GM08714 (cell line): Measurements from ENCODE around the gene ARSD.
"Not testable (repeated sequence)": the region's sequence is repeated elsewhere in the genome, so short reads cannot be mapped to it uniquely, and the experiment has no call there.

Experiments
- H3K4me3 ChIP-seq: fragments of 200-500 bp; sonication (Bioruptor generic); 2 replicates; pipeline ENCODE4 v1.5.1; 2014; ENCODE audit warnings: mild to moderate bottlenecking, low read length, inconsistent platforms
- ZNF274 ChIP-seq: IDR thresholded peaks from 2 replicates; pipeline ENCODE4 v1.6.1; 2012; ENCODE audit warnings: mild to moderate bottlenecking, low read depth, low read length

ARSD gene

DNA sequence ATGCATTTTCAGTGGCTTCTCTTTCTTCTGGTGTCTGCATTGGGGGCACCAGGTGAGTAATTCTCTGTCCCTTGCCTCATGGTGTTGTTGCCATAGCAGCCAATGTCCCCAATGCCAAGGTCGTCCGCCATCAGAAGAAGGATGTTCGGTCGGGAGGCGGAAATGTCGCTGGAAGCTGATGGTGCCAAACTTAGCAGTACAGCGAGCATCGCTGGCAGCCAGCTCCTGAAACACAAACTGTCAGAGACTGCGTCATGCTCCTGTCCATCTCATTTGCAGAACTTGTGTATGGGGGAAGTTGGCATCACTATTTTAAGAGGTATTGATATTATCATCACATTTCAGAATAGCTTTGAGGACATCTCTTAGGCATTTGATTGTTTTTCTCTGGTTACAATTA is 29.1 kb upstream of the ARSD start:
- TF ChIP-seq ZNF274, result no peak
- no peak overlapping the region for H3K4me3 ChIP-seq

DNA sequence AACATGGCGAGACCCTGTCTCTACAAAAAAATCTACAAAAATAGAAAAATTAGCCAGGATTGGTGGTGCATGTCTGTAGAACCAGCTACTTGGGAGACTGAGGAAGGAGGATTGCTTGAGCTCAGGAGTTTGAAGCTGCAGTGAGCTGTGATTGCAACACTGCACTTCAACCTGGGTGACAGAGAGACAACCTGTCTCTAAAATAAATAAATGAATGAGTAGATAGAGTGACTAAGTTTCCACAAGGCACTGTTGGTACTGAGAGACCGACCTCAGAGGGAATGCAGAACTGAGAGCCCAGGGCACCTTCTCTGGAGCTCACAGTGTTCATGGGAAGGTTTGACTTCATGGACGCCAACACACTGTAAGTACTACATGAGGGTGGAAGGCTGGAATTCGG is 26.7 kb upstream of the ARSD start:
- no peak for TF ChIP-seq ZNF274
- no peak overlapping the region for H3K4me3 ChIP-seq

DNA sequence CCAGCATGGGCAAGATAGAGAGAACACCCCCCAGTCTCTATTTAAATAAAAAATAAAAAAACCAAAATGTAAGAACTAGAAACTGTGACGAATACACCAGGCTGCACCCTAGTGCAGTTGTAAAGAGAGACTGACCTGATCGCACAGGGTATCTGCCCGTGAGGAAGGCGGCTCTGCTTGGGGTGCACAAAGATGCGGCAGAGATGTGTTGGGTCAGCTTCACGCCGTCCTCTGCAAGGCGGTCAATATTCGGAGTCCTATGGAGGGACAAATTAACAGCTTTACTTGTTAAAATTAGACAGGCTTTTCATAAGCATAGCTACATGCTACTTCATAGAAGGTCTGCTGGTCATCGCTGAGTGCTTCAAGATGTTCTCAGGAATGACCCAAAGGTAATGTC is 26.1 kb upstream of the ARSD start:
- TF ChIP-seq ZNF274, result no peak
- H3K4me3 ChIP-seq, result no peak overlapping the region

DNA sequence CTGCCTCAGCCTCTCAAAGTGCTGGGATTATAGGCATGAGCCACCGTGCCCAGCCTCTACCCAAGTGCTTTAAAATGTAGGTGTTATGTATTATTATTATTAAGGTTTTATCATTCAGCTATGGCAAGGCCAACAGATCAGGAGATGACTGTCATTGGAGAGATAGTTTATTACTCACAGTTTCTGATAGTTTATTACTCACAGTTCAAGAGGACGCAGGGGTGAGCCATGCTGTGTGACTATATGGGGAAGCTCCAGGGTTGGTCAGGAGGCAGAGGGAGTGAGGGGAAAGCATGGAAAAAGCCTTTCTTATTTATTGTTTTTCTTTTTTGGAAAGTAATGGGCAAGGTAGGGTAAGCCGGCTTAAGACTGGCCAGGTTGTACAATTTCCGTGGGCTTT is 25.4 kb upstream of the ARSD start:
- no peak for TF ChIP-seq ZNF274
- no peak overlapping the region for H3K4me3 ChIP-seq

DNA sequence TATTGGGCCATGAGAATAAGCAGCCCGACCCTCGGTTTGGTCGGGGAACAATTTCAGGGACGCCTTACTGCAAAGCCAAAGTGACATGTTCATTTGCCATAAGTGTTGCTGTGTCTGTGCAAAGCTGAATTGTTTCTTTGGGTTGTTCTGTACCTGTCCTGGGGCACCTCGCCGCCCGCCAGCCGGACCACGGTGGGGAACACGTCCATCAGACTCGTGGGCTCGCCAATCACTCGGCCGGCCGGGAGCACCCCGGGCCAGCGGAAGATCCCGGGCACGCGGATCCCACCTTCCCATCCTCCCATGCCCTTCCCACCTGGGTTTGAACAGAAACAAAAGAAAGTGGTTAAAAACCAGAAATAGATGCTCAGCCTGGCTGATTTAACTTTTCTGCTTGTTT is 8.8 kb upstream of the ARSD start:
- not testable (repeated sequence) for H3K4me3 ChIP-seq

- no peak overlapping the region for H3K4me3 ChIP-seq
- TF ChIP-seq ZNF274, result no peak
Observed at GRCh38 chrX:2934715-2935710, 5.9 kb upstream of the ARSD start.

GRCh38 chrX:2933125-2933900 is 4.2 kb upstream of the ARSD start:
- TF ChIP-seq ZNF274, result no peak
- no peak overlapping the region for H3K4me3 ChIP-seq

- H3K4me3 ChIP-seq, result no peak overlapping the region
- TF ChIP-seq ZNF274, result no peak
Observed at GRCh38 chrX:2931612-2932011, 2.5 kb upstream of the ARSD start.

GRCh38 chrX:2931155-2931554 is 2.0 kb upstream of the ARSD start:
- TF ChIP-seq ZNF274, result no peak
- H3K4me3 ChIP-seq, result no peak overlapping the region

GRCh38 chrX:2928191-2928582 is 952 bp downstream of the ARSD start:
- H3K4me3 ChIP-seq, result no peak overlapping the region; the same call in 1 of the 2 replicates
- no peak for TF ChIP-seq ZNF274

DNA sequence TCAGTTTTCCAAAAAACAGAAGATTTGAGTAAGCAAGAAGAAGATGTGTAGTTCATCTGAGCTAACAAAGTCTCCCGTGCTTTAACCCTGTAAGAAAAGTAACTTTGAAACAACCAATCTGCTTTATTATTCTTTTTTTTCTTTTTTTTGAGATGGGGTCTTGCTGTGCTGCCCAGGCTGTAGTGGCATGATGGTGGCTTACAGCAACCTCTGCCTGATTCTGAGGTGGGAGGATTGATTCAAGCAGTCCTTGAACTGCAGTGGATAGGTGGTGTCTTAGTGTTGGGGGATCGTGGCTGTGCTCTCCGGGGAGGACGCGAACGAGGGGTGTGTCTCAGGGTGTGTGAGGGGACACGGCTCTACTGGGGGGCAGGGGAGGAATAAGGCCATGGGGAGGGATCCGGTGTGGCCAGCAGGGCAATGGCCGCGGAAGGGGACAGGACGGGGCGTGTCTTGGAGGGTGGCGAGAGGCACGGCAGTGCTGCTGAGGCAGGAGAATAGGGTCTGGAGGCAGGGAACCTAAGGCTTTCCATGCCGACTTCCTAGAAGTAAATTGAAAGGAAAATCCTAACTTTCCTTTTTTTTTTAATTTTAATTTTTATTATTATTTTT is 2.4 kb downstream of the ARSD start:
- no peak for TF ChIP-seq ZNF274
- no peak overlapping the region for H3K4me3 ChIP-seq

- H3K4me3 ChIP-seq, result not testable (repeated sequence)
Observed at GRCh38 chrX:2926255-2926654, 2.9 kb downstream of the ARSD start.

GRCh38 chrX:2924151-2924550 is 5.0 kb downstream of the ARSD start:
- no peak for TF ChIP-seq ZNF274
- no peak overlapping the region for H3K4me3 ChIP-seq

DNA sequence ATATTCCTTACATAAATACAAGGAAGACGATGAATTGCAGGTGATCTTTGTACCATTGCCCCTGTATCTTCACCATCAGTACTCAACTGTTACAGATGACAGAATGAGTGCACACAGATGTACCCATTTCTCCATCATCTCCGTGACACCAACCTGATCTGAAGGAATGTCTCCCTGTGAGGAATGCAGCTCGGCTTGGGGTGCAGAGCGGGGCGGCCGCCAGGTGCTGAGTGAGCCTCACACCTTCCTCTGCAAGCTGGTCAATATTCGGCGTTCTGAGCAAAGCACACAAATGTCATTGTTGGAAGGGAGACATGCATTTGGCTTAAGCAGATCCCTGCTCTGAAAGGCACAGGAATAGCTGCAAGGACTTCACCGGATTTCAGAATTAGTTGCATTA is 7.4 kb downstream of the ARSD start:
- TF ChIP-seq ZNF274, result no peak

GRCh38 chrX:2921193-2921592 is 7.9 kb downstream of the ARSD start:
- no peak overlapping the region for H3K4me3 ChIP-seq
- TF ChIP-seq ZNF274, result no peak

More for the DNA sequence above, 7.4 kb downstream of the ARSD start:
- no peak overlapping the region for H3K4me3 ChIP-seq

DNA sequence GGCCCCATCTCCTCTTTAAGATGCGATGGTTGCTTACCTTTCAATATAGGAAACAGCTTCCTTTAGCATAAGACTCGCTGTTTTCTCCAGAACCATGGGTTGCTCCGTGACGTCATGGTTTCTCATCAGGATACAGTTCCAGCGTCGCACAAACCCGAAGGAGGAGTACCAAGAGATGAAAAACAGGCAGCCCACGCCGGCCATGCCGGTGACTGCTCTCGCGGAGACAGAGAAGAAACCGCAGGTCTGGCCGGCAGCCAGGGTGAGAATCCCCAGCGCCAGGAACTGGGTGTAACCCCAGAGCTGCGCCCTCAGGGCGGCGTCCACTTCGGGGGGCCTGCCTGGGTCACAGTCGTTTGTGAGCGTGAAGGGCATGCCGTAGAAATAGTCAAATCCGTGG is 11.4 kb downstream of the ARSD start:
- TF ChIP-seq ZNF274, result no peak
- H3K4me3 ChIP-seq, result no peak overlapping the region
